ENCODE measurements around the gene EXOC6B.
A peak's percentile ranks its signal among the peaks of the same experiment; 100 is the strongest.

EXOC6B gene

GRCh38 chr2:72788756-72789155, 37.1 kb downstream of the EXOC6B start:
- ChIA-PET POLR2A (ENCODE audit: low non-redundant PET) (no interaction called here), CTCF (interaction anchor here (0.6 to 1.0 kb wide), 3 partner anchors 16 to 1511 kb away, joined by 3 to 6 read pairs (median 4); no protein-coding TSS in a partner anchor)
- DNase-seq (ENCODE audit: low spot score), result peak; percentile 43
- peak overlapping the region; percentile 69 for H3K27ac ChIP-seq
- TF ChIP-seq CTCF (conservative IDR thresholded peaks at IDR 0.05; ENCODE audit: low read depth), result no peak

GRCh38 chr2:72785517-72785916, 40.3 kb downstream of the EXOC6B start:
- CTCF ChIA-PET, result interaction anchor here (0.6 to 0.9 kb wide), 3 partner anchors 59 to 77 kb away, joined by 3 to 4 read pairs (median 3); no protein-coding TSS in a partner anchor
- H3K27ac ChIP-seq, result no peak overlapping the region
- TF ChIP-seq CTCF (conservative IDR thresholded peaks at IDR 0.05; ENCODE audit: low read depth), result no peak
- POLR2A ChIA-PET (ENCODE audit: low non-redundant PET), result no interaction called here
- no peak for DNase-seq (ENCODE audit: low spot score)

- ChIA-PET CTCF (interaction anchor here (0.9 kb wide), 1 partner anchor 80 kb away, joined by 3 read pairs; no protein-coding TSS in a partner anchor), POLR2A (ENCODE audit: low non-redundant PET) (no interaction called here)
- no peak for TF ChIP-seq CTCF (conservative IDR thresholded peaks at IDR 0.05; ENCODE audit: low read depth)
- H3K27ac ChIP-seq, result no peak overlapping the region
- DNase-seq (ENCODE audit: low spot score), result no peak
Observed at GRCh38 chr2:72782520-72782919, 43.3 kb downstream of the EXOC6B start.

- POLR2A ChIA-PET (ENCODE audit: low non-redundant PET), result no interaction called here
- no peak for TF ChIP-seq CTCF (conservative IDR thresholded peaks at IDR 0.05; ENCODE audit: low read depth)
- H3K27ac ChIP-seq, result no peak overlapping the region
- CTCF ChIA-PET, result interaction anchor here (0.9 kb wide), 1 partner anchor 81 kb away, joined by 3 read pairs; no protein-coding TSS in a partner anchor
- DNase-seq (ENCODE audit: low spot score), result no peak
Observed at GRCh38 chr2:72781480-72781879, 44.4 kb downstream of the EXOC6B start.

GRCh38 chr2:72780477-72780876, 45.4 kb downstream of the EXOC6B start:
- POLR2A ChIA-PET (ENCODE audit: low non-redundant PET), result no interaction called here
- TF ChIP-seq CTCF (conservative IDR thresholded peaks at IDR 0.05; ENCODE audit: low read depth), result no peak
- no peak for DNase-seq (ENCODE audit: low spot score)
- no peak overlapping the region for H3K27ac ChIP-seq
- CTCF ChIA-PET, result interaction anchor here (0.7 kb wide), 1 partner anchor 118 kb away, joined by 3 read pairs; no protein-coding TSS in a partner anchor

GRCh38 chr2:72779495-72779894, 46.3 kb downstream of the EXOC6B start:
- no peak overlapping the region for H3K27ac ChIP-seq

More at GRCh38 chr2:72779495-72779894, 46.3 kb downstream of the EXOC6B start:
- ChIA-PET POLR2A (ENCODE audit: low non-redundant PET) (no interaction called here), CTCF (interaction anchor here (0.6 kb wide), 1 partner anchor 81 kb away, joined by 4 read pairs; no protein-coding TSS in a partner anchor)
- no peak for DNase-seq (ENCODE audit: low spot score)
- TF ChIP-seq CTCF (conservative IDR thresholded peaks at IDR 0.05; ENCODE audit: low read depth), result no peak
